Neural cell (in vitro differentiated cells): Measurements from ENCODE around the gene LCNL1. TPM values are rescaled to one million over a fixed set of nuclear protein-coding genes. Genes with fewer than 3 reads are reported as not detected.

Source experiments
- H2AFZ ChIP-seq: fragments of 200-600, 300-800 bp; sonication (generic), shearing (Covaris generic); 2 replicates; pipeline ENCODE4 v1.6.0; 2014; ENCODE audit warnings: low read depth, mild to moderate bottlenecking, antibody characterized with exemption, low read length, moderate library complexity
- H3F3A ChIP-seq: fragments of 200-600 bp; shearing (Covaris generic); 2 replicates; pipeline ENCODE4 v1.6.1; 2016; ENCODE audit warnings: mild to moderate bottlenecking, moderate library complexity, mixed read lengths, antibody characterized with exemption, low read length; ENCODE audit not compliant: insufficient read depth, poor library complexity, severe bottlenecking
- H3K27ac ChIP-seq: fragments of 200-600, 300-800 bp; sonication (generic), shearing (Covaris generic); 2 replicates; pipeline ENCODE4 v1.5.1; 2014; ENCODE audit warnings: mild to moderate bottlenecking, low read length, moderate library complexity
- H3K27me3 ChIP-seq: fragments of 300-800, 200-600 bp; sonication (generic), shearing (Covaris generic); 2 replicates; pipeline ENCODE4 v1.6.0; 2014; ENCODE audit warnings: mild to moderate bottlenecking, low read depth, low read length, moderate library complexity; ENCODE audit not compliant: insufficient read depth
- H3K36me3 ChIP-seq: fragments of 300-800, 200-600 bp; sonication (generic), shearing (Covaris generic); 2 replicates; pipeline ENCODE4 v1.5.1; 2014; ENCODE audit warnings: mild to moderate bottlenecking, antibody characterized with exemption, low read length, moderate library complexity; ENCODE audit not compliant: insufficient read depth
- H3K4me2 ChIP-seq: fragments of 300-800, 200-600 bp; sonication (generic), shearing (Covaris generic); 2 replicates; pipeline ENCODE4 v1.6.0; 2014; ENCODE audit warnings: mild to moderate bottlenecking, low read length
- H3K4me3 ChIP-seq: fragments of 300-800, 200-600 bp; sonication (generic), shearing (Covaris generic); 2 replicates; pipeline ENCODE4 v1.5.1; 2014; ENCODE audit warnings: mild to moderate bottlenecking, low read length, moderate library complexity
- H3K79me2 ChIP-seq: fragments of 200-600 bp; shearing (Covaris generic); replicated peaks from 2 replicates; pipeline ENCODE4 v1.6.0; 2014; ENCODE audit warnings: mild to moderate bottlenecking, low read length, moderate library complexity; ENCODE audit not compliant: insufficient read depth
- H3K9ac ChIP-seq: fragments of 300-800, 200-600 bp; sonication (generic), shearing (Covaris generic); 2 replicates; pipeline ENCODE4 v1.6.1; 2016; ENCODE audit warnings: mild to moderate bottlenecking, low read length, mixed read lengths
- H3K9me2 ChIP-seq: fragments of 200-600 bp; shearing (Covaris generic); 2 replicates; pipeline ENCODE4 v1.6.1; 2016; ENCODE audit warnings: mild to moderate bottlenecking, low read length, mixed read lengths; ENCODE audit not compliant: insufficient read depth
- H3K9me3 ChIP-seq: fragments of 200-600, 300-800 bp; sonication (generic), shearing (Covaris generic); 2 replicates; pipeline ENCODE4 v1.6.1; 2016; ENCODE audit warnings: mild to moderate bottlenecking, mixed run types, low read length, moderate library complexity, mixed read lengths
- H4K20me1 ChIP-seq: fragments of 200-600 bp; shearing (Covaris generic); 2 replicates; pipeline ENCODE4 v1.6.1; 2016; ENCODE audit warnings: mild to moderate bottlenecking, mixed run types; ENCODE audit not compliant: insufficient read depth
- EP300 ChIP-seq: fragments of 450-650 bp; conservative IDR thresholded peaks from 2 replicates; pipeline ENCODE4 v1.6.1; 2014; ENCODE audit warnings: antibody characterized with exemption, mild to moderate bottlenecking, moderate library complexity; ENCODE audit not compliant: poor library complexity, severe bottlenecking
- EZH2 ChIP-seq: fragments of 200-600, 300-800 bp; shearing (Covaris generic), sonication (generic); IDR thresholded peaks from 2 replicates; pipeline ENCODE4 v1.6.1; 2014; ENCODE audit warnings: antibody characterized with exemption, low read length, borderline replicate concordance, mild to moderate bottlenecking; ENCODE audit not compliant: insufficient read depth, poor library complexity, severe bottlenecking
- MXI1 ChIP-seq: fragments of 450-650 bp; conservative IDR thresholded peaks from 2 replicates; pipeline ENCODE4 v1.6.1; 2014; ENCODE audit warnings: antibody characterized with exemption, mild to moderate bottlenecking; ENCODE audit not compliant: poor library complexity, severe bottlenecking
- POLR2AphosphoS5 ChIP-seq: IDR thresholded peaks from 2 replicates; pipeline ENCODE4 v1.6.1; 2012
- RAD21 ChIP-seq: fragments of 450-650 bp; conservative IDR thresholded peaks from 2 replicates; pipeline ENCODE4 v1.6.1; 2014; ENCODE audit warnings: antibody characterized with exemption, mild to moderate bottlenecking, moderate library complexity
- SMC3 ChIP-seq: fragments of 450-650 bp; conservative IDR thresholded peaks from 2 replicates; pipeline ENCODE4 v1.6.1; 2014; ENCODE audit warnings: antibody characterized with exemption, mild to moderate bottlenecking, moderate library complexity; ENCODE audit not compliant: poor library complexity
- TAF1 ChIP-seq: IDR thresholded peaks from 2 replicates; pipeline ENCODE4 v1.6.1; 2012; ENCODE audit warnings: low read depth
- polyA plus RNA-seq: library from polyadenylated mRNA; depleted of rRNA; stranded (reverse); fragments of >200 nt; gene quantifications from 2 replicates; pipeline ENCODE4 v1.2.3, GENCODE V29; 2014
- TF ChIP-seq, protein P1 (sequence below): fragments of 450-650 bp; IDR thresholded peaks from 2 replicates; pipeline ENCODE4 v1.5.1; 2014; ENCODE audit warnings: antibody characterized with exemption, mild to moderate bottlenecking, moderate library complexity; ENCODE audit not compliant: poor library complexity, severe bottlenecking
- TF ChIP-seq, protein P2 (sequence below): IDR thresholded peaks from 2 replicates; pipeline ENCODE4 v1.6.1; 2012; ENCODE audit warnings: borderline replicate concordance

LCNL1 gene
- polyA plus RNA-seq, 1 donor from 2014 or later: not detected

GRCh38 chr9:137022662-137023008, 39.8 kb downstream of the LCNL1 start:
- Histone ChIP-seq H3K4me2 (no peak overlapping the region), H3K9me2 (no peaks in the 10 kb centered on the region), H3F3A (no peaks in the 10 kb centered on the region), H3K9me3 (no peaks in the 10 kb centered on the region), H2AFZ (no peak overlapping the region), H3K36me3 (no peaks in the 10 kb centered on the region), H4K20me1 (no peaks in the 10 kb centered on the region), H3K79me2 (peaks cover 5% of the 10 kb centered on the region), H3K9ac (no peak overlapping the region), H3K27me3 (no peaks in the 10 kb centered on the region), H3K4me3 (no peak overlapping the region), H3K27ac (no peak overlapping the region)
- TF ChIP-seq EP300 (no peak), MXI1 (no peak), SMC3 (no peak), RAD21 (no peak), TAF1 (no peak), EZH2 (no peak), POLR2AphosphoS5 (no peak)
- TF ChIP-seq, protein P1, sequence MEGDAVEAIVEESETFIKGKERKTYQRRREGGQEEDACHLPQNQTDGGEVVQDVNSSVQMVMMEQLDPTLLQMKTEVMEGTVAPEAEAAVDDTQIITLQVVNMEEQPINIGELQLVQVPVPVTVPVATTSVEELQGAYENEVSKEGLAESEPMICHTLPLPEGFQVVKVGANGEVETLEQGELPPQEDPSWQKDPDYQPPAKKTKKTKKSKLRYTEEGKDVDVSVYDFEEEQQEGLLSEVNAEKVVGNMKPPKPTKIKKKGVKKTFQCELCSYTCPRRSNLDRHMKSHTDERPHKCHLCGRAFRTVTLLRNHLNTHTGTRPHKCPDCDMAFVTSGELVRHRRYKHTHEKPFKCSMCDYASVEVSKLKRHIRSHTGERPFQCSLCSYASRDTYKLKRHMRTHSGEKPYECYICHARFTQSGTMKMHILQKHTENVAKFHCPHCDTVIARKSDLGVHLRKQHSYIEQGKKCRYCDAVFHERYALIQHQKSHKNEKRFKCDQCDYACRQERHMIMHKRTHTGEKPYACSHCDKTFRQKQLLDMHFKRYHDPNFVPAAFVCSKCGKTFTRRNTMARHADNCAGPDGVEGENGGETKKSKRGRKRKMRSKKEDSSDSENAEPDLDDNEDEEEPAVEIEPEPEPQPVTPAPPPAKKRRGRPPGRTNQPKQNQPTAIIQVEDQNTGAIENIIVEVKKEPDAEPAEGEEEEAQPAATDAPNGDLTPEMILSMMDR: no peak
- TF ChIP-seq, protein P2, sequence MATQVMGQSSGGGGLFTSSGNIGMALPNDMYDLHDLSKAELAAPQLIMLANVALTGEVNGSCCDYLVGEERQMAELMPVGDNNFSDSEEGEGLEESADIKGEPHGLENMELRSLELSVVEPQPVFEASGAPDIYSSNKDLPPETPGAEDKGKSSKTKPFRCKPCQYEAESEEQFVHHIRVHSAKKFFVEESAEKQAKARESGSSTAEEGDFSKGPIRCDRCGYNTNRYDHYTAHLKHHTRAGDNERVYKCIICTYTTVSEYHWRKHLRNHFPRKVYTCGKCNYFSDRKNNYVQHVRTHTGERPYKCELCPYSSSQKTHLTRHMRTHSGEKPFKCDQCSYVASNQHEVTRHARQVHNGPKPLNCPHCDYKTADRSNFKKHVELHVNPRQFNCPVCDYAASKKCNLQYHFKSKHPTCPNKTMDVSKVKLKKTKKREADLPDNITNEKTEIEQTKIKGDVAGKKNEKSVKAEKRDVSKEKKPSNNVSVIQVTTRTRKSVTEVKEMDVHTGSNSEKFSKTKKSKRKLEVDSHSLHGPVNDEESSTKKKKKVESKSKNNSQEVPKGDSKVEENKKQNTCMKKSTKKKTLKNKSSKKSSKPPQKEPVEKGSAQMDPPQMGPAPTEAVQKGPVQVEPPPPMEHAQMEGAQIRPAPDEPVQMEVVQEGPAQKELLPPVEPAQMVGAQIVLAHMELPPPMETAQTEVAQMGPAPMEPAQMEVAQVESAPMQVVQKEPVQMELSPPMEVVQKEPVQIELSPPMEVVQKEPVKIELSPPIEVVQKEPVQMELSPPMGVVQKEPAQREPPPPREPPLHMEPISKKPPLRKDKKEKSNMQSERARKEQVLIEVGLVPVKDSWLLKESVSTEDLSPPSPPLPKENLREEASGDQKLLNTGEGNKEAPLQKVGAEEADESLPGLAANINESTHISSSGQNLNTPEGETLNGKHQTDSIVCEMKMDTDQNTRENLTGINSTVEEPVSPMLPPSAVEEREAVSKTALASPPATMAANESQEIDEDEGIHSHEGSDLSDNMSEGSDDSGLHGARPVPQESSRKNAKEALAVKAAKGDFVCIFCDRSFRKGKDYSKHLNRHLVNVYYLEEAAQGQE: no peak

GRCh38 chr9:137023157-137023556, 40.4 kb downstream of the LCNL1 start:
- Histone ChIP-seq H2AFZ (no peak overlapping the region), H3K4me3 (no peak overlapping the region), H4K20me1 (no peaks in the 10 kb centered on the region), H3F3A (no peaks in the 10 kb centered on the region), H3K27me3 (no peaks in the 10 kb centered on the region), H3K9ac (no peak overlapping the region), H3K9me3 (no peaks in the 10 kb centered on the region), H3K4me2 (no peak overlapping the region), H3K27ac (no peak overlapping the region), H3K79me2 (peaks cover 5% of the 10 kb centered on the region), H3K36me3 (no peaks in the 10 kb centered on the region), H3K9me2 (no peaks in the 10 kb centered on the region)
- TF ChIP-seq TAF1 (no peak), RAD21 (no peak), EZH2 (no peak), SMC3 (no peak), MXI1 (no peak), POLR2AphosphoS5 (no peak)
- TF ChIP-seq, protein P1: no peak
- TF ChIP-seq, protein P2: no peak
